H1 (cell line): ENCODE measurements around the gene HRH3. TPM values are rescaled to one million over a fixed set of nuclear protein-coding genes. Genes with fewer than 3 reads are reported as not detected.

Source experiments
- CTCF ChIA-PET: fragments of 300-600 bp; sonication (Branson Sonifier 250); formaldehyde crosslinking; loops from one replicate; lab custom pipeline; 2021; ENCODE audit not compliant: partially characterized antibody; lab: Charles Lee
- POLR2A ChIA-PET: fragments of 300-600 bp; sonication (Branson Sonifier 250); formaldehyde crosslinking; loops from one replicate; lab custom pipeline; 2021; ENCODE audit warnings: inconsistent platforms; ENCODE audit not compliant: partially characterized antibody; lab: Charles Lee
- DNase-seq, 2 experiments: peaks; one replicate each; pipeline versions ENCODE4 v3.0.0 to v3.0.0-alpha.2; 2010 to 2022; ENCODE audit warnings: low spot score in 2 of 2, low read depth in 1 of 2, mixed read lengths in 1 of 2
- FAIRE-seq: peaks from 2 replicates; lab custom pipeline; 2011; peaks lifted over from hg19 to GRCh38; lab: Jason Lieb, UNC
- H2AFZ ChIP-seq: 2 replicates; pipeline ENCODE4 v1.8.1; 2012; ENCODE audit warnings: low read length, inconsistent platforms
- H2AK5ac ChIP-seq: 2 replicates; pipeline ENCODE4 v1.6.1; 2013; ENCODE audit warnings: low read depth, low read length
- H2BK120ac ChIP-seq: replicated peaks from 2 replicates; pipeline ENCODE3; 2013; ENCODE audit warnings: low read depth, low read length, inconsistent platforms
- H2BK12ac ChIP-seq: 2 replicates; pipeline ENCODE4 v1.6.1; 2013; ENCODE audit warnings: low read depth, low read length
- H2BK15ac ChIP-seq: 2 replicates; pipeline ENCODE4 v1.6.1; 2013; ENCODE audit warnings: low read length
- H2BK20ac ChIP-seq: 2 replicates; pipeline ENCODE4 v1.6.1; 2013; ENCODE audit warnings: low read length
- H2BK5ac ChIP-seq: 2 replicates; pipeline ENCODE4 v1.6.1; 2013; ENCODE audit warnings: low read depth, low read length
- H3K14ac ChIP-seq: 2 replicates; pipeline ENCODE4 v1.6.1; 2013; ENCODE audit warnings: inconsistent platforms; ENCODE audit not compliant: insufficient read length
- H3K18ac ChIP-seq: 2 replicates; pipeline ENCODE4 v1.6.1; 2013; ENCODE audit warnings: low read length; ENCODE audit errors: extremely low read depth
- H3K23ac ChIP-seq: 2 replicates; pipeline ENCODE4 v1.6.1; 2013; ENCODE audit warnings: inconsistent platforms; ENCODE audit not compliant: insufficient read length
- H3K23me2 ChIP-seq: 2 replicates; pipeline ENCODE4 v1.6.1; 2013; ENCODE audit warnings: low read depth, low read length
- H3K27ac ChIP-seq: 2 replicates; pipeline ENCODE4 v1.6.1; 2011; ENCODE audit warnings: low read depth, low read length, inconsistent platforms
- H3K27me3 ChIP-seq, 4 experiments: replicated peaks in 1 of 4; 1 replicate in 1 of 4; 2 replicates in 3 of 4; pipeline versions ENCODE4 v1.6.1 to v1.8.1; 2011 to 2013; ENCODE audit warnings: low read length in 3 of 4, mild to moderate bottlenecking in 3 of 4, inconsistent platforms in 2 of 4, mixed read lengths in 2 of 4, moderate library complexity in 1 of 4; ENCODE audit not compliant: control insufficient read depth in 3 of 4, insufficient read depth in 3 of 4; ENCODE audit errors: extremely low read depth in 1 of 4
- H3K36me3 ChIP-seq, 4 experiments: 2 replicates each; pipeline versions ENCODE4 v1.6.1 to v1.8.1; 2011 to 2013; ENCODE audit warnings: mild to moderate bottlenecking in 4 of 4, low read length in 3 of 4, moderate library complexity in 2 of 4, control low read depth in 1 of 4, inconsistent platforms in 1 of 4; ENCODE audit not compliant: insufficient read depth in 4 of 4, control insufficient read depth in 2 of 4
- H3K4ac ChIP-seq: replicated peaks from 2 replicates; pipeline ENCODE3; 2013; ENCODE audit warnings: low read length, low read depth, mixed read lengths, inconsistent platforms; ENCODE audit not compliant: insufficient read length
- H3K4me1 ChIP-seq, 4 experiments: replicated peaks in 1 of 4; 1 replicate in 1 of 4; 2 replicates in 3 of 4; pipeline versions ENCODE4 v1.6.1 to v1.8.1; 2011 to 2013; ENCODE audit warnings: low read length in 3 of 4, inconsistent platforms in 2 of 4, mixed read lengths in 1 of 4; ENCODE audit not compliant: insufficient read depth in 4 of 4, control insufficient read depth in 3 of 4
- H3K4me2 ChIP-seq, 2 experiments: 2 replicates each; pipeline versions ENCODE4 v1.6.1 to v1.8.1; 2011 to 2013; ENCODE audit warnings: low read depth in 2 of 2, low read length in 2 of 2, control low read depth in 1 of 2, inconsistent platforms in 1 of 2, mild to moderate bottlenecking in 1 of 2; ENCODE audit not compliant: insufficient read depth in 1 of 2
- H3K4me3 ChIP-seq, 4 experiments: fragments of 200-600, 300-600 bp in 1 of 4; sonication (generic), shearing (Covaris generic), sonication (Bioruptor Twin) in 1 of 4; 2 replicates each; pipeline versions ENCODE4 v1.5.1 to v1.8.1; 2011 to 2016; ENCODE audit warnings: low read length in 4 of 4, low read depth in 3 of 4, control low read depth in 2 of 4, inconsistent platforms in 2 of 4, mild to moderate bottlenecking in 2 of 4, mixed read lengths in 1 of 4, moderate library complexity in 1 of 4; ENCODE audit not compliant: insufficient read depth in 2 of 4; ENCODE audit errors: extremely low read depth in 1 of 4
- H3K56ac ChIP-seq: replicated peaks from 2 replicates; pipeline ENCODE3; 2013; ENCODE audit warnings: low read depth, mild to moderate bottlenecking, mixed read lengths, low read length, inconsistent platforms; ENCODE audit not compliant: insufficient read length
- H3K79me1 ChIP-seq: 2 replicates; pipeline ENCODE4 v1.6.1; 2013; ENCODE audit warnings: low read depth, low read length, control low read depth
- H3K79me2 ChIP-seq, 2 experiments: 2 replicates each; pipeline versions ENCODE4 v1.6.1 to v1.8.1; 2012 to 2013; ENCODE audit warnings: low read length in 2 of 2, mild to moderate bottlenecking in 2 of 2, inconsistent platforms in 1 of 2; ENCODE audit not compliant: insufficient read depth in 2 of 2, control insufficient read depth in 1 of 2
- H3K9ac ChIP-seq, 4 experiments: replicated peaks in 1 of 4; 1 replicate in 1 of 4; 2 replicates in 3 of 4; pipeline versions ENCODE4 v1.6.1 to v1.8.1; 2011 to 2013; ENCODE audit warnings: low read depth in 3 of 4, low read length in 3 of 4, control low read depth in 2 of 4, mild to moderate bottlenecking in 2 of 4, moderate library complexity in 2 of 4, inconsistent platforms in 1 of 4; ENCODE audit errors: extremely low read depth in 1 of 4
- H3K9me3 ChIP-seq, 2 experiments: 2 replicates each; pipeline versions ENCODE4 v1.6.1 to v1.8.1; 2012 to 2013; ENCODE audit warnings: mild to moderate bottlenecking in 2 of 2, moderate library complexity in 2 of 2, control low read depth in 1 of 2, inconsistent platforms in 1 of 2, low read depth in 1 of 2, low read length in 1 of 2, mixed read lengths in 1 of 2; ENCODE audit not compliant: insufficient read depth in 2 of 2
- H4K20me1 ChIP-seq, 2 experiments: replicated peaks in 1 of 2; 2 replicates each; pipeline versions ENCODE3 to v1.8.1; 2011 to 2013; ENCODE audit warnings: inconsistent platforms in 2 of 2, low read length in 2 of 2, mild to moderate bottlenecking in 1 of 2; ENCODE audit not compliant: insufficient read depth in 2 of 2, control insufficient read depth in 1 of 2
- H4K5ac ChIP-seq: 2 replicates; pipeline ENCODE4 v1.6.1; 2013; ENCODE audit warnings: low read length, low read depth, mixed read lengths, inconsistent platforms; ENCODE audit not compliant: insufficient read length
- H4K8ac ChIP-seq: 2 replicates; pipeline ENCODE4 v1.8.0; 2013; ENCODE audit warnings: mild to moderate bottlenecking, moderate library complexity, low read length, inconsistent platforms; ENCODE audit not compliant: insufficient read depth; ENCODE audit errors: extremely low read depth
- H4K91ac ChIP-seq: replicated peaks from 2 replicates; pipeline ENCODE3; 2013; ENCODE audit warnings: low read length, mixed read lengths, inconsistent platforms; ENCODE audit not compliant: insufficient read length
- BCL11A ChIP-seq, 2 experiments: IDR thresholded peaks; one replicate each; pipeline ENCODE4 v1.6.1; 2011; ENCODE audit warnings: low read depth in 2 of 2, low read length in 2 of 2, mild to moderate bottlenecking in 2 of 2
- CREB1 ChIP-seq: IDR thresholded peaks from 2 replicates; pipeline ENCODE4 v1.6.1; 2012; ENCODE audit warnings: inconsistent platforms
- E2F6 ChIP-seq: IDR thresholded peaks from 2 replicates; pipeline ENCODE4 v1.6.1; 2012; ENCODE audit warnings: inconsistent platforms
- HDAC2 ChIP-seq, 2 experiments: fragments of 300-600 bp in 1 of 2; sonication (generic) in 1 of 2; IDR thresholded peaks; 2 replicates each; pipeline ENCODE4 v1.6.1; 2011 to 2012; ENCODE audit warnings: low read depth in 2 of 2, low read length in 2 of 2, mild to moderate bottlenecking in 2 of 2, moderate library complexity in 2 of 2, borderline replicate concordance in 1 of 2, inconsistent platforms in 1 of 2
- RAD21 ChIP-seq, 2 experiments: IDR thresholded peaks in 1 of 2; conservative IDR thresholded peaks in 1 of 2; 2 replicates each; pipeline ENCODE4 v1.6.1; 2011; ENCODE audit warnings: low read depth in 2 of 2, low read length in 2 of 2, improper control_type of control experiment in 1 of 2, inconsistent platforms in 1 of 2, mild to moderate bottlenecking in 1 of 2, moderate library complexity in 1 of 2
- SAP30 ChIP-seq: fragments of 300-600 bp; sonication (generic); IDR thresholded peaks from 2 replicates; pipeline ENCODE4 v1.7.1; 2012; ENCODE audit warnings: low read length, moderate library complexity, mild to moderate bottlenecking, inconsistent platforms; ENCODE audit not compliant: insufficient read depth, insufficient replicate concordance
- WGBS, 2 experiments: shearing (Covaris generic) in 1 of 2; methylation state at CpG; one replicate each; pipeline versions ENCODE4 v1.1.6 to v1.1.7; 2013 to 2015; ENCODE audit warnings: low lambda C conversion rate in 2 of 2, mixed read lengths in 2 of 2, inconsistent platforms in 1 of 2, low coverage in 1 of 2, missing lambda C conversion rate in 1 of 2; ENCODE audit not compliant: insufficient replicate concordance in 2 of 2, insufficient coverage in 1 of 2, insufficient read length in 1 of 2; ENCODE audit errors: extremely low coverage in 1 of 2, missing lambda C conversion rate in 1 of 2; 5-methylcytosine and 5-hydroxymethylcytosine counted together
- polyA plus RNA-seq, 7 experiments: library from polyadenylated mRNA; depleted of rRNA in 3 of 7; stranded (reverse) in 5 of 7; unstranded in 2 of 7; fragments of >200 nt in 5 of 7; fragments of 200-250 nt in 2 of 7; gene quantifications; 1 replicate in 5 of 7; 2 replicates in 1 of 7; 4 replicates in 1 of 7; pipeline versions ENCODE4 v1.2.1 to v1.2.3, GENCODE V29; 2011 to 2013; ENCODE audit warnings: missing spikeins in 2 of 7, mixed read lengths in 2 of 7
- total RNA-seq: library from RNA; stranded (reverse); fragmentation: NEBNext Ultra II Directional; extraction: Animal tissue kit (Norgen Biotek cat#: 25700); gene quantifications from 2 replicates; pipeline ENCODE4 v1.2.1, GENCODE V29; 2021

HRH3 gene
- total and polyA plus RNA-seq, 2 of the 8 experiments (the other 6 are each of a cell fraction or from before 2014, with no cell fraction given): 2.0 to 4.5 TPM

DNA sequence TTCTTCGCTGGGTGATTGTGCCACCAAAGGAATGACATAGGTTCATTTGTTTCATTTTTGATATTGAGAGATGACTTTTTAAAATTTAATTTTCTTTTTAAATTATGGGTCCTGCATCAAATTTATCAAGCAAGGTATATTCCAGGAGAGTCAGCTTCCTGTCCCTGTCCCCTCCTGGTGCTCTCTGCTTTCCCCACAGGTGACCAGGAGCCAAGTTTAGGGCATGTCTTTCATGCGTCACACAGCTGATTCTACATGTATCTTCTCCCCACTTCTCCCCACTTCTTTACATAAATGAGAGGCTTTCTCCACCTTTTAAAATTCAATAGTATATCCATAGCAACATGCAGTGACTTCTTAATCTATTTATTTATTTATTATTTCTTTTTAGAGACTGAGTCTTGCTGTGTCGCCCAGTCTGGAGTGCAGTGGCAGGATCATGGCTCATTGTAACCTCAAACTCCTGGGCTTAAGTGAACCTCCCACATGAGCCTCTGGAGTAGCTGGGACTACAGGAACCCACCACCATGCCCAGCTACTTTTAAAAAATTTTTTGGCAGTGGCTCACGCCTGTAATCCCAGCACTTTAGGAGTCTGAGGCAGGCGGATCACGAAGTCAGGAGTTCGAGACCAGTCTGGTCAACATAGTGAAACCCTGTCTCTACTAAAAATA is 48.3 kb upstream of the HRH3 start:
- FAIRE-seq: no peak
- no peaks in the 10 kb centered on the region for H3K27me3 ChIP-seq
- no peak for DNase-seq
- no peak overlapping the region for H2BK5ac ChIP-seq
- H3K4me1 ChIP-seq: no peaks in the 10 kb centered on the region
- no peak overlapping the region for H4K91ac ChIP-seq
- H4K8ac ChIP-seq: no peak overlapping the region
- H3K9me3 ChIP-seq: peaks cover 0 to 2% of the 10 kb centered on the region in 2 experiments; a peak in 2 of 4 replicates
- ChIA-PET CTCF (interaction anchor here (1.4 kb wide), 1 partner anchor 137 kb away, joined by 3 read pairs; no protein-coding TSS in a partner anchor), POLR2A (interaction anchor here (1.1 kb wide), 1 partner anchor 14 kb away, joined by 4 read pairs; no protein-coding TSS in a partner anchor)
- no peak overlapping the region for H2BK120ac ChIP-seq
- no peak overlapping the region for H4K5ac ChIP-seq
- H2BK15ac ChIP-seq: no peak overlapping the region
- H3K4ac ChIP-seq: no peak overlapping the region
- no peak overlapping the region for H2AFZ ChIP-seq
- no peak overlapping the region for H2AK5ac ChIP-seq
- H3K4me3 ChIP-seq: no peak overlapping the region
- peaks cover 5 to 9% of the 10 kb centered on the region in 2 experiments for H4K20me1 ChIP-seq
- no peaks in the 10 kb centered on the region for H3K23me2 ChIP-seq
- H3K79me2 ChIP-seq: no peaks in the 10 kb centered on the region
- no peak for TF ChIP-seq E2F6
- TF ChIP-seq RAD21 (IDR thresholded peaks at IDR 0.05 in 1 of 2, conservative IDR thresholded peaks at IDR 0.05 in 1 of 2; ENCODE audit: low read depth in 2 of 2, low read length in 2 of 2): no peak
- no peak for TF ChIP-seq HDAC2 (IDR thresholded peaks at IDR 0.05; ENCODE audit: borderline replicate concordance in 1 of 2, low read depth in 2 of 2, low read length in 2 of 2)
- no peak for TF ChIP-seq SAP30
- no peak for TF ChIP-seq BCL11A (IDR thresholded peaks at IDR 0.05; ENCODE audit: low read depth in 2 of 2, low read length in 2 of 2)
- TF ChIP-seq CREB1: no peak
- TF ChIP-seq, all 59 proteins: peak for 0
- no peak overlapping the region for H2BK12ac ChIP-seq
- no peak overlapping the region for H3K56ac ChIP-seq
- H3K9ac ChIP-seq: no peak overlapping the region
- no peak overlapping the region for H3K18ac ChIP-seq
- H3K4me2 ChIP-seq: no peak overlapping the region
- H3K79me1 ChIP-seq: peaks cover 6% of the 10 kb centered on the region
- H3K36me3 ChIP-seq: peaks cover 5 to 24% (median 16%) of the 10 kb centered on the region in 4 experiments; a peak in 7 of 8 replicates
- no peak overlapping the region for H2BK20ac ChIP-seq
- 74% methylated on average over 7 of the region's 7 CpGs; no CpG with 5 or more reads in 1 of the 2 experiments for WGBS, 2 experiments
- no peak overlapping the region for H3K14ac ChIP-seq
- H3K23ac ChIP-seq: no peak overlapping the region
- H3K27ac ChIP-seq: no peak overlapping the region
